ENCODE data around the gene TOR1AIP1. TPM values are rescaled to one million over a fixed set of nuclear protein-coding genes. Genes with fewer than 3 reads are reported as not detected.
"Not testable (repeated sequence)": the region's sequence is repeated elsewhere in the genome, so short reads cannot be mapped to it uniquely, and the experiment has no call there.

The TOR1AIP1 gene
- total and polyA plus RNA-seq, 3 experiments from 2014 or later, result 51.0 to 79.9 (median 52.6) TPM

- H3K4me3 Mint-ChIP-seq; H3K27me3 ChIP-seq (ENCODE audit: insufficient read depth, low read length, poor library complexity, severe bottlenecking); H3K27me3 Mint-ChIP-seq; DNase-seq; H3K9me3 ChIP-seq (ENCODE audit: low read length); H3K9me3 Mint-ChIP-seq; H3K36me3 ChIP-seq (ENCODE audit: insufficient read depth, low read length); H3K27ac ChIP-seq (ENCODE audit: low read depth, low read length); CTCF ChIA-PET; H3K4me3 ChIP-seq (ENCODE audit: low read length); POLR2A ChIA-PET: not testable (repeated sequence)
- H3K4me1 ChIP-seq (ENCODE audit: insufficient read depth, low read length), result peaks cover 14% of the 10 kb centered on the region
- Mint-ChIP-seq H3K27ac (peak overlapping the region in 2 of 8 donors; percentile 24 to 69), H3K36me3 (peaks cover 5 to 20% (median 10%) of the 10 kb centered on the region in 3 donors), H3K4me1 (peaks cover 54 to 78% (median 66%) of the 10 kb centered on the region in 3 donors)
Observed at GRCh38 chr1:179962168-179962567, 80.1 kb downstream of the TOR1AIP1 start.

DNA sequence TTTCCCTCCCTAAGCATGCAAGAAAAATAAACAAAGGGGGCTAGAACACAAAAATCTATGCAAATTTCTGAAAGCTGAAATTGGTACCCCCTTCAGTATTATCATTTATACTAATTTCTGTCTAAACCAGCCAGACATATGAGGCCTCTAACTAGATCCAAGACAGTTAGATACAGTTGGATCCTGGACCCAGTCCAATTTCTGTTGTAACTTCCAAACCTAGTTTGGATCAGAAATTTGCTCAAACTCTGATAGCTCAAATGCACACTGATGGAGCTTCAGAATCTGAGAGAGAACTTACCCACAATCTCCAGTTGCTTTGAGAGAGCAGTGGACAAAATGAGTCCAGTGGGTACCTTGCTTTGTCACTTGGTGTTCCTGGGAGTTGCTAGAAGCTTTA lies 84.5 kb downstream of the TOR1AIP1 start:
- H3K27ac ChIP-seq (ENCODE audit: low read depth, low read length), result no peak overlapping the region
- Mint-ChIP-seq H3K36me3 (peaks cover 5 to 31% (median 18%) of the 10 kb centered on the region in 3 donors), H3K4me3 (no peak overlapping the region), H3K27ac (no peak overlapping the region), H3K27me3 (no peaks in the 10 kb centered on the region), H3K9me3 (peaks cover 0 to 2% (median 0%) of the 10 kb centered on the region in 5 donors), H3K4me1 (peaks cover 57 to 78% (median 65%) of the 10 kb centered on the region in 3 donors)
- POLR2A ChIA-PET, result no interaction called here
- H3K4me3 ChIP-seq (ENCODE audit: low read length), result no peak overlapping the region
- no peaks in the 10 kb centered on the region for H3K9me3 ChIP-seq (ENCODE audit: low read length)
- CTCF ChIA-PET, result interaction anchor here (1.3 kb wide), 1 partner anchor 13 kb away, joined by 3 read pairs; no protein-coding TSS in a partner anchor
- no peak for DNase-seq
- peaks cover 25% of the 10 kb centered on the region for H3K4me1 ChIP-seq (ENCODE audit: insufficient read depth, low read length)
- H3K36me3 ChIP-seq (ENCODE audit: insufficient read depth, low read length), result no peaks in the 10 kb centered on the region
- no peaks in the 10 kb centered on the region for H3K27me3 ChIP-seq (ENCODE audit: insufficient read depth, low read length, poor library complexity, severe bottlenecking)

- DNase-seq, result no peak
- Histone ChIP-seq H3K27me3 (ENCODE audit: insufficient read depth, low read length, poor library complexity, severe bottlenecking) (no peaks in the 10 kb centered on the region), H3K9me3 (ENCODE audit: low read length) (no peaks in the 10 kb centered on the region), H3K4me1 (ENCODE audit: insufficient read depth, low read length) (peaks cover 25% of the 10 kb centered on the region), H3K4me3 (ENCODE audit: low read length) (no peak overlapping the region), H3K36me3 (ENCODE audit: insufficient read depth, low read length) (no peaks in the 10 kb centered on the region), H3K27ac (ENCODE audit: low read depth, low read length) (no peak overlapping the region)
- H3K4me3 Mint-ChIP-seq, result peak overlapping the region in 2 of 7 donors; percentile 6 to 18
- H3K4me1 Mint-ChIP-seq, result peaks cover 57 to 79% (median 70%) of the 10 kb centered on the region in 3 donors
- peaks cover 0 to 2% (median 0%) of the 10 kb centered on the region in 5 donors for H3K9me3 Mint-ChIP-seq
- ChIA-PET POLR2A (interaction anchor here (0.6 kb wide), 1 partner anchor 119 kb away, joined by 8 read pairs; no protein-coding TSS in a partner anchor), CTCF (interaction anchor here (1.0 kb wide), 1 partner anchor 102 kb away, joined by 3 read pairs; no protein-coding TSS in a partner anchor)
- peaks cover 5 to 30% (median 16%) of the 10 kb centered on the region in 3 donors for H3K36me3 Mint-ChIP-seq
- peak overlapping the region in 3 of 8 donors; percentile 35 to 69 (median 46) for H3K27ac Mint-ChIP-seq
- no peaks in the 10 kb centered on the region for H3K27me3 Mint-ChIP-seq
Observed at GRCh38 chr1:179968284-179968993, 86.4 kb downstream of the TOR1AIP1 start.

DNA sequence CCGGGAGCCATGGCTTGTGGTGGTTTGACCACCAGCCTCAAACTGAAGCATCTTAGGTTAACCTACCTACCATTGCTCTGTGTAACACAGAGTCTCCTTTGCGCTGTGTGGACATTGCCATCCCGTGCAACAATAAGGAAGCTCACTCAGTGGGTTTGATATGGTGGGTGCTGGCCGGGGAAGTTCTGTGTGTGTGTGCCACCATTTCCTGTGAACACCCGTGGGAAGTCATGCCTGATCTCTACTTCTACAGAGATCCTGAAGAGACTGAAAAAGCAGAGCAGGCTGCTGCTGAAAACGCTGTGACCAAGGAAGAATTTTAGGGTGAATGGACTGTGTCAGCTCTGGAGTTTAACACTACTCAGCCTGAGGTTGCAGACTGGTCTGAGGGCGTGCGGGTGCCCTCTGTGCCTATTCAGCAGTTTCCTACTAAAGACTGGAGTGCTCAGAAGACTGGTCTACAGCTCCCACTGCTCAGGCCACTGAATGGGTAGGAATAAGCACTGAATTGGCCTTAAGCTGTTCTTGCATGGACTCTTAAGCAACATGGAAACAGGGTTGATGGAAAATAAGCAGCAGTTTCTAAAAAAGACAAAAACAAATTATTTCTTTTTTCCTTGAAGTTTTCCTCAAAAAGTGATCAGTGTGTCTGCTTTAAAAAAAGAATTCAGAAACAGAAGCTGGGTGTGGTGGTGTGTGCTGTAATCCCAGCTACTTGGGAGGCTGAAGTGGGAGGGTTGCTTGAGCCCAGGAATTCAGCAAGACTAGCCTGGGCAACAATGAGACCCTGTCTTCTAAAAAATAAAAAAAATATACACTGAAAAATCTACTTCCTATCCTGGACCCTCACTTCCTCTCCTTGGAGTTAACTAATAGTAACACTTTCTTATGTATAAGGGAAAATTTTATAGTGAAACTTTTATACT lies 87.2 kb downstream of the TOR1AIP1 start:
- Histone ChIP-seq H3K9me3 (ENCODE audit: low read length) (no peaks in the 10 kb centered on the region), H3K4me3 (ENCODE audit: low read length) (no peak overlapping the region), H3K27ac (ENCODE audit: low read depth, low read length) (no peak overlapping the region), H3K4me1 (ENCODE audit: insufficient read depth, low read length) (peaks cover 26% of the 10 kb centered on the region), H3K27me3 (ENCODE audit: insufficient read depth, low read length, poor library complexity, severe bottlenecking) (no peaks in the 10 kb centered on the region), H3K36me3 (ENCODE audit: insufficient read depth, low read length) (no peaks in the 10 kb centered on the region)
- peak overlapping the region in 5 of 8 donors; percentile 35 to 85 (median 46) for H3K27ac Mint-ChIP-seq
- ChIA-PET CTCF (no interaction called here), POLR2A (interaction anchor here (0.6 kb wide), 1 partner anchor 119 kb away, joined by 8 read pairs; no protein-coding TSS in a partner anchor)
- peaks cover 5 to 33% (median 16%) of the 10 kb centered on the region in 3 donors for H3K36me3 Mint-ChIP-seq
- H3K27me3 Mint-ChIP-seq, result no peaks in the 10 kb centered on the region
- no peak for DNase-seq
- peaks cover 53 to 77% (median 70%) of the 10 kb centered on the region in 3 donors for H3K4me1 Mint-ChIP-seq
- H3K4me3 Mint-ChIP-seq, result peak overlapping the region in 3 of 7 donors; percentile 6 to 20 (median 18)
- peaks cover 0 to 2% (median 0%) of the 10 kb centered on the region in 5 donors for H3K9me3 Mint-ChIP-seq

Other genes with a start within 250 kb of the TOR1AIP1 start
- not detected for gene FAM163A, start 139.0 kb upstream of the TOR1AIP1 start, total RNA-seq
- gene FAM163A, start 139.0 kb upstream of the TOR1AIP1 start, polyA plus RNA-seq, result not detected
- 10 to 100 TPM; 71.4 to 71.6 TPM for gene TOR1AIP2, start 4.5 kb upstream of the TOR1AIP1 start, total RNA-seq
- gene TOR1AIP2, start 4.5 kb upstream of the TOR1AIP1 start, polyA plus RNA-seq, result 10.1 TPM
- 10 to 100 TPM; 41.4 to 43.3 TPM for gene CEP350, start 72.5 kb downstream of the TOR1AIP1 start, total RNA-seq
- 60.1 TPM for gene CEP350, start 72.5 kb downstream of the TOR1AIP1 start, polyA plus RNA-seq